HCT116 (cell line): ENCODE data around the gene ZNF808. TPM values are rescaled to one million over a fixed set of nuclear protein-coding genes. Genes with fewer than 3 reads are reported as not detected.
"Not testable (repeated sequence)": the region's sequence is repeated elsewhere in the genome, so short reads cannot be mapped to it uniquely, and the experiment has no call there.

ENCODE experiments used
- ATAC-seq: fragments of 200-7000 bp; cut with Tn5 transposase; 2 replicates; pipeline ENCODE4 v1.9.1; 2020; ENCODE audit warnings: mild to moderate bottlenecking, moderate library complexity
- BruUV-seq: library from RNA; stranded (reverse); fragments of 400-500 nt; replicated peaks from 2 replicates; lab custom pipeline; 2021; lab: Mats Ljungman, UMichigan
- CTCF ChIA-PET: fragments of 300-600 bp; sonication (Branson Sonifier 250); formaldehyde crosslinking; loops from one replicate; lab custom pipeline; 2021; ENCODE audit warnings: antibody characterized with exemption; lab: Charles Lee
- POLR2A ChIA-PET: fragments of 300-600, 350-600 bp; sonication (Branson Sonifier 250); formaldehyde crosslinking; loops from one replicate; lab custom pipeline; 2021; ENCODE audit warnings: antibody characterized with exemption; lab: Charles Lee
- RAD21 ChIA-PET, 2 experiments: fragments of 300-600 bp; sonication (Branson Sonifier 250); formaldehyde crosslinking; loops; one replicate each; lab custom pipeline; 2023; ENCODE audit warnings: low total read pairs in 2 of 2; ENCODE audit not compliant: uncharacterized antibody in 2 of 2, unreplicated experiment in 2 of 2, low non-redundant PET in 1 of 2; lab: Charles Lee
- DNase-seq: peaks from one replicate; pipeline ENCODE4 v3.0.0-alpha.2; 2010; ENCODE audit warnings: low read depth, low spot score
- H2AFZ ChIP-seq: fragments of 200-600 bp; shearing (Covaris generic), sonication (generic); 2 replicates; pipeline ENCODE4 v1.6.1; 2017; ENCODE audit warnings: low read depth, mixed run types, mixed read lengths, antibody characterized with exemption, low read length; ENCODE audit not compliant: poor library complexity, severe bottlenecking
- H3K27ac ChIP-seq: 2 replicates; pipeline ENCODE4 v1.5.1; 2012; ENCODE audit warnings: low read depth, low read length
- H3K27me3 ChIP-seq: fragments of 200-600 bp; sonication (generic); 2 replicates; pipeline ENCODE4 v1.6.1; 2016; ENCODE audit warnings: mixed run types, low read length, mixed read lengths; ENCODE audit not compliant: insufficient read depth
- H3K36me3 ChIP-seq, 2 experiments: fragments of 200-500 bp in 1 of 2; fragments of 200-600 bp in 1 of 2; sonication (Bioruptor generic) in 1 of 2; sonication (generic) in 1 of 2; 2 replicates each; pipeline versions ENCODE4 v1.5.1 to v1.6.1; 2014 to 2016; ENCODE audit warnings: low read length in 2 of 2, inconsistent platforms in 1 of 2, mixed read lengths in 1 of 2, mixed run types in 1 of 2; ENCODE audit not compliant: insufficient read depth in 2 of 2, control insufficient read depth in 1 of 2
- H3K4me1 ChIP-seq, 2 experiments: fragments of 200-600 bp in 1 of 2; sonication (generic) in 1 of 2; 2 replicates each; pipeline versions ENCODE4 v1.5.1 to v1.6.1; 2012 to 2017; ENCODE audit warnings: low read length in 2 of 2, inconsistent platforms in 1 of 2, mild to moderate bottlenecking in 1 of 2, mixed read lengths in 1 of 2, mixed run types in 1 of 2, moderate library complexity in 1 of 2; ENCODE audit not compliant: insufficient read depth in 2 of 2, control insufficient read depth in 1 of 2
- H3K4me2 ChIP-seq: fragments of 200-600 bp; sonication (generic); 2 replicates; pipeline ENCODE4 v1.6.1; 2017; ENCODE audit warnings: mixed run types, low read length, mixed read lengths
- H3K4me3 ChIP-seq, 2 experiments: fragments of 200-600 bp in 1 of 2; sonication (generic) in 1 of 2; replicated peaks in 1 of 2; 2 replicates each; pipeline ENCODE4 v1.5.1; 2011 to 2016; ENCODE audit warnings: low read length in 2 of 2, control low read depth in 1 of 2, low read depth in 1 of 2, mild to moderate bottlenecking in 1 of 2, mixed read lengths in 1 of 2, mixed run types in 1 of 2
- H3K79me2 ChIP-seq: fragments of 200-600 bp; sonication (generic); 2 replicates; pipeline ENCODE4 v1.6.1; 2017; ENCODE audit warnings: mild to moderate bottlenecking, mixed run types, low read length, moderate library complexity, mixed read lengths; ENCODE audit not compliant: insufficient read depth
- H3K9ac ChIP-seq: fragments of 200-600 bp; sonication (generic); 2 replicates; pipeline ENCODE4 v1.6.1; 2016; ENCODE audit warnings: low read length, mixed read lengths
- H3K9me2 ChIP-seq: fragments of 200-600 bp; sonication (generic), shearing (Covaris generic); 2 replicates; pipeline ENCODE4 v1.6.1; 2017; ENCODE audit warnings: mixed run types, mild to moderate bottlenecking, moderate library complexity; ENCODE audit not compliant: insufficient read depth
- H3K9me3 ChIP-seq, 2 experiments: fragments of 200-500 bp in 1 of 2; fragments of 200-600 bp in 1 of 2; sonication (Bioruptor generic) in 1 of 2; sonication (generic) in 1 of 2; 2 replicates each; pipeline ENCODE4 v1.6.1; 2014 to 2017; ENCODE audit warnings: low read length in 2 of 2, mixed read lengths in 2 of 2, inconsistent platforms in 1 of 2, low read depth in 1 of 2, mild to moderate bottlenecking in 1 of 2, mixed run types in 1 of 2, moderate library complexity in 1 of 2; ENCODE audit not compliant: control insufficient read depth in 1 of 2, insufficient read depth in 1 of 2
- H4K20me1 ChIP-seq: fragments of 200-600 bp; sonication (generic), shearing (Covaris generic); 2 replicates; pipeline ENCODE4 v1.6.1; 2017; ENCODE audit warnings: mixed run types, mild to moderate bottlenecking, moderate library complexity; ENCODE audit not compliant: insufficient read depth
- CBX3 ChIP-seq: IDR thresholded peaks from 2 replicates; pipeline ENCODE4 v1.6.1; 2012; ENCODE audit warnings: low read depth
- CEBPB ChIP-seq: IDR thresholded peaks from 2 replicates; pipeline ENCODE4 v1.6.1; 2012; ENCODE audit warnings: low read depth
- EGR1 ChIP-seq: IDR thresholded peaks from 2 replicates; pipeline ENCODE4 v1.6.1; 2012; ENCODE audit warnings: low read depth
- ELF1 ChIP-seq: IDR thresholded peaks from 2 replicates; pipeline ENCODE4 v1.6.1; 2012; ENCODE audit warnings: low read depth, borderline replicate concordance
- EZH2 ChIP-seq: fragments of 200-600 bp; sonication (generic); IDR thresholded peaks from 2 replicates; pipeline ENCODE4 v1.6.1; 2017; ENCODE audit warnings: antibody characterized with exemption, mixed run types
- EZH2phosphoT487 ChIP-seq: fragments of 200-600 bp; IDR thresholded peaks from 2 replicates; pipeline ENCODE4 v1.6.1; 2018; ENCODE audit warnings: antibody characterized with exemption, borderline replicate concordance
- FOSL1 ChIP-seq: IDR thresholded peaks from 2 replicates; pipeline ENCODE4 v1.6.1; 2012; ENCODE audit warnings: low read depth
- JUND ChIP-seq: IDR thresholded peaks from 2 replicates; pipeline ENCODE4 v1.6.1; 2012
- POLR2A ChIP-seq: IDR thresholded peaks from 2 replicates; pipeline ENCODE4 v1.7.0; 2011; ENCODE audit warnings: borderline replicate concordance; ENCODE audit not compliant: insufficient read depth, insufficient read length; ENCODE audit errors: extremely low read depth
- RAD21 ChIP-seq: IDR thresholded peaks from 2 replicates; pipeline ENCODE4 v1.6.1; 2012; ENCODE audit warnings: low read depth, mild to moderate bottlenecking
- SIN3A ChIP-seq: IDR thresholded peaks from 2 replicates; pipeline ENCODE4 v1.6.1; 2012; ENCODE audit warnings: low read depth
- SP1 ChIP-seq: IDR thresholded peaks from 2 replicates; pipeline ENCODE4 v1.6.1; 2012; ENCODE audit warnings: low read depth
- SRF ChIP-seq: IDR thresholded peaks from 2 replicates; pipeline ENCODE4 v1.6.1; 2012; ENCODE audit warnings: low read depth
- ZFX ChIP-seq: fragments of 450-650 bp; IDR thresholded peaks from 2 replicates; pipeline ENCODE4 v1.6.1; 2017
- ZNF274 ChIP-seq: fragments of 200-500 bp; sonication (Bioruptor generic); IDR thresholded peaks from 2 replicates; pipeline ENCODE4 v1.6.1; 2014; ENCODE audit warnings: mild to moderate bottlenecking, low read depth, low read length, inconsistent platforms
- intact Hi-C: fragments of 100-400 bp; cut with micrococcal nuclease; formaldehyde crosslinking; loops from 2 replicates; pipeline ENCODE4 v1.10.0; 2022
- total RNA-seq: library from RNA; stranded (reverse); gene quantifications from one replicate; pipeline ENCODE4 v1.2.1, GENCODE V29; 2021; ENCODE audit not compliant: unreplicated experiment
- TF ChIP-seq, protein P1 (sequence below): IDR thresholded peaks from 2 replicates; pipeline ENCODE4 v1.6.1; 2012
- TF ChIP-seq, protein P2 (sequence below): IDR thresholded peaks from 2 replicates; pipeline ENCODE4 v1.6.1; 2012
- TF ChIP-seq, protein P3 (sequence below): IDR thresholded peaks from 2 replicates; pipeline ENCODE4 v1.6.1; 2012; ENCODE audit warnings: low read depth
- TF ChIP-seq, protein P4 (sequence below), 3 experiments: fragments of 200-600 bp in 1 of 3; sonication (generic) in 1 of 3; IDR thresholded peaks in 2 of 3; conservative IDR thresholded peaks in 1 of 3; 2 replicates each; pipeline ENCODE4 v1.5.1; 2012 to 2017; ENCODE audit warnings: low read depth in 2 of 3, low read length in 2 of 3, antibody characterized with exemption in 1 of 3, borderline replicate concordance in 1 of 3, control low read depth in 1 of 3, mild to moderate bottlenecking in 1 of 3, mixed read lengths in 1 of 3, mixed run types in 1 of 3, moderate library complexity in 1 of 3; ENCODE audit not compliant: insufficient read depth in 1 of 3

Gene ZNF808
- total RNA-seq, 1 experiment from 2014 or later, result 15.4 TPM

DNA sequence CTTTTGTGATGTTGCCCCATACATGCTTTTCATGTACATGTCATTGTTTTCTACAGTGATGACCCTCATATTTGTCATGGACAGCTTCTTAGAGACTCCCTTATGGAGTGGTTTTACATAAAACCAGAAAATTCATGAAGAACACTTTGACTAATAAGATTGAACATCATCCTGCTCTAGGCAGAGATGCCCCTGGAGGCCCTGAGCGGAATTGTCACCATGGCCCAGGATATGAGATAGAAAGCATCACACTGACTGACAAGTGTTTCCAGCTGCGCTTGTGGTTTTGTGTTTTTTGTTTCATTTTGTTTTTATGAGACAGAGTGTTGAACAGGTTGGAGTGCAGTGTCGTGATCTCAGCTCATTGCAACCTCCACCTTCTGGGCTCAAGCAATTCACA is 64.8 kb downstream of the ZNF808 start:
- Histone ChIP-seq H3K4me3 (no peak overlapping the region), H3K9me3 (peaks cover 7 to 21% of the 10 kb centered on the region in 2 experiments; a peak in 2 of 4 replicates), H4K20me1 (no peaks in the 10 kb centered on the region), H3K9ac (no peak overlapping the region), H3K9me2 (no peaks in the 10 kb centered on the region), H3K27ac (no peak overlapping the region), H2AFZ (no peak overlapping the region), H3K4me1 (no peaks in the 10 kb centered on the region), H3K27me3 (no peaks in the 10 kb centered on the region), H3K36me3 (peaks cover 0 to 5% of the 10 kb centered on the region in 2 experiments; a peak in 1 of 4 replicates), H3K4me2 (no peak overlapping the region), H3K79me2 (no peaks in the 10 kb centered on the region)
- ChIA-PET RAD21 (no interaction called here), CTCF (no interaction called here), POLR2A (no interaction called here)
- TF ChIP-seq POLR2A (no peak), FOSL1 (no peak), JUND (no peak), EGR1 (no peak), ELF1 (no peak), SIN3A (no peak), SRF (no peak), CBX3 (no peak), RAD21 (no peak), CEBPB (no peak), ZNF274 (no peak), EZH2 (no peak), EZH2phosphoT487 (no peak), ZFX (no peak), SP1 (no peak)
- TF ChIP-seq, protein P1, sequence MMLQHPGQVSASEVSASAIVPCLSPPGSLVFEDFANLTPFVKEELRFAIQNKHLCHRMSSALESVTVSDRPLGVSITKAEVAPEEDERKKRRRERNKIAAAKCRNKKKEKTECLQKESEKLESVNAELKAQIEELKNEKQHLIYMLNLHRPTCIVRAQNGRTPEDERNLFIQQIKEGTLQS, result no peak
- TF ChIP-seq, protein P2, sequence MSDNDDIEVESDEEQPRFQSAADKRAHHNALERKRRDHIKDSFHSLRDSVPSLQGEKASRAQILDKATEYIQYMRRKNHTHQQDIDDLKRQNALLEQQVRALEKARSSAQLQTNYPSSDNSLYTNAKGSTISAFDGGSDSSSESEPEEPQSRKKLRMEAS, result no peak
- TF ChIP-seq, protein P3, sequence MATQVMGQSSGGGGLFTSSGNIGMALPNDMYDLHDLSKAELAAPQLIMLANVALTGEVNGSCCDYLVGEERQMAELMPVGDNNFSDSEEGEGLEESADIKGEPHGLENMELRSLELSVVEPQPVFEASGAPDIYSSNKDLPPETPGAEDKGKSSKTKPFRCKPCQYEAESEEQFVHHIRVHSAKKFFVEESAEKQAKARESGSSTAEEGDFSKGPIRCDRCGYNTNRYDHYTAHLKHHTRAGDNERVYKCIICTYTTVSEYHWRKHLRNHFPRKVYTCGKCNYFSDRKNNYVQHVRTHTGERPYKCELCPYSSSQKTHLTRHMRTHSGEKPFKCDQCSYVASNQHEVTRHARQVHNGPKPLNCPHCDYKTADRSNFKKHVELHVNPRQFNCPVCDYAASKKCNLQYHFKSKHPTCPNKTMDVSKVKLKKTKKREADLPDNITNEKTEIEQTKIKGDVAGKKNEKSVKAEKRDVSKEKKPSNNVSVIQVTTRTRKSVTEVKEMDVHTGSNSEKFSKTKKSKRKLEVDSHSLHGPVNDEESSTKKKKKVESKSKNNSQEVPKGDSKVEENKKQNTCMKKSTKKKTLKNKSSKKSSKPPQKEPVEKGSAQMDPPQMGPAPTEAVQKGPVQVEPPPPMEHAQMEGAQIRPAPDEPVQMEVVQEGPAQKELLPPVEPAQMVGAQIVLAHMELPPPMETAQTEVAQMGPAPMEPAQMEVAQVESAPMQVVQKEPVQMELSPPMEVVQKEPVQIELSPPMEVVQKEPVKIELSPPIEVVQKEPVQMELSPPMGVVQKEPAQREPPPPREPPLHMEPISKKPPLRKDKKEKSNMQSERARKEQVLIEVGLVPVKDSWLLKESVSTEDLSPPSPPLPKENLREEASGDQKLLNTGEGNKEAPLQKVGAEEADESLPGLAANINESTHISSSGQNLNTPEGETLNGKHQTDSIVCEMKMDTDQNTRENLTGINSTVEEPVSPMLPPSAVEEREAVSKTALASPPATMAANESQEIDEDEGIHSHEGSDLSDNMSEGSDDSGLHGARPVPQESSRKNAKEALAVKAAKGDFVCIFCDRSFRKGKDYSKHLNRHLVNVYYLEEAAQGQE, result no peak
- TF ChIP-seq, protein P4, sequence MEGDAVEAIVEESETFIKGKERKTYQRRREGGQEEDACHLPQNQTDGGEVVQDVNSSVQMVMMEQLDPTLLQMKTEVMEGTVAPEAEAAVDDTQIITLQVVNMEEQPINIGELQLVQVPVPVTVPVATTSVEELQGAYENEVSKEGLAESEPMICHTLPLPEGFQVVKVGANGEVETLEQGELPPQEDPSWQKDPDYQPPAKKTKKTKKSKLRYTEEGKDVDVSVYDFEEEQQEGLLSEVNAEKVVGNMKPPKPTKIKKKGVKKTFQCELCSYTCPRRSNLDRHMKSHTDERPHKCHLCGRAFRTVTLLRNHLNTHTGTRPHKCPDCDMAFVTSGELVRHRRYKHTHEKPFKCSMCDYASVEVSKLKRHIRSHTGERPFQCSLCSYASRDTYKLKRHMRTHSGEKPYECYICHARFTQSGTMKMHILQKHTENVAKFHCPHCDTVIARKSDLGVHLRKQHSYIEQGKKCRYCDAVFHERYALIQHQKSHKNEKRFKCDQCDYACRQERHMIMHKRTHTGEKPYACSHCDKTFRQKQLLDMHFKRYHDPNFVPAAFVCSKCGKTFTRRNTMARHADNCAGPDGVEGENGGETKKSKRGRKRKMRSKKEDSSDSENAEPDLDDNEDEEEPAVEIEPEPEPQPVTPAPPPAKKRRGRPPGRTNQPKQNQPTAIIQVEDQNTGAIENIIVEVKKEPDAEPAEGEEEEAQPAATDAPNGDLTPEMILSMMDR (IDR thresholded peaks at IDR 0.05 in 2 of 3, conservative IDR thresholded peaks at IDR 0.05 in 1 of 3; ENCODE audit: borderline replicate concordance in 1 of 3, insufficient read depth in 1 of 3, low read depth in 2 of 3, low read length in 2 of 3), result no peak; a peak in 1 of 6 replicates
- no peak; the same call in 1 of the 2 replicates for ATAC-seq
- DNase-seq, result no peak
- intact Hi-C loops, result no loop called here
- no TSS peak for BruUV-seq

DNA sequence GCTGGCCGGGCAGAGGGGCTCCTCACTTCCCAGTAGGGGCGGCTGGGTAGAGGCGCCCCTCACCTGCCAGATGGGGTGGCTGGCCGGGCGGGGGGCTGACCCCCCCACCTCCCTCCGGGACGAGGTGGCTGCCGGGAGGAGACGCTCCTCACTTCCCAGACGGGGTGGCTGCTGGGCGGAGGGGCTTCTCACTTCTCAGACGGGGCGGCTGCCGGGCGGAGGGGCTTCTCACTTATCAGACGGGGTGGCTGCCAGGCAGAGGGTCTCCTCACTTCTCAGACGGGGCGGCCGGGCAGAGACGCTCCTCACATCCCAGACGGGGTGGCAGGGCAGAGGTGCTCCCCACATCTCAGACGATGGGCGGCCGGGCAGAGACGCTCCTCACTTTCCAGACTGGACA is 66.0 kb downstream of the ZNF808 start:
- intact Hi-C loops, result not testable (repeated sequence)

More for the DNA sequence above, 66.0 kb downstream of the ZNF808 start:
- H3K9ac ChIP-seq, H4K20me1 ChIP-seq, H2AFZ ChIP-seq, H3K4me3 ChIP-seq, BruUV-seq, DNase-seq, H3K9me2 ChIP-seq, RAD21 ChIA-PET, H3K4me2 ChIP-seq, H3K79me2 ChIP-seq, ATAC-seq, H3K27ac ChIP-seq, CTCF ChIA-PET, H3K4me1 ChIP-seq, H3K27me3 ChIP-seq, H3K36me3 ChIP-seq, POLR2A ChIA-PET: not testable (repeated sequence)
- peaks cover 9 to 20% of the 10 kb centered on the region in 2 experiments; a peak in 2 of 4 replicates for H3K9me3 ChIP-seq
